ENCODE measurements around the gene S100PBP.

DNA sequence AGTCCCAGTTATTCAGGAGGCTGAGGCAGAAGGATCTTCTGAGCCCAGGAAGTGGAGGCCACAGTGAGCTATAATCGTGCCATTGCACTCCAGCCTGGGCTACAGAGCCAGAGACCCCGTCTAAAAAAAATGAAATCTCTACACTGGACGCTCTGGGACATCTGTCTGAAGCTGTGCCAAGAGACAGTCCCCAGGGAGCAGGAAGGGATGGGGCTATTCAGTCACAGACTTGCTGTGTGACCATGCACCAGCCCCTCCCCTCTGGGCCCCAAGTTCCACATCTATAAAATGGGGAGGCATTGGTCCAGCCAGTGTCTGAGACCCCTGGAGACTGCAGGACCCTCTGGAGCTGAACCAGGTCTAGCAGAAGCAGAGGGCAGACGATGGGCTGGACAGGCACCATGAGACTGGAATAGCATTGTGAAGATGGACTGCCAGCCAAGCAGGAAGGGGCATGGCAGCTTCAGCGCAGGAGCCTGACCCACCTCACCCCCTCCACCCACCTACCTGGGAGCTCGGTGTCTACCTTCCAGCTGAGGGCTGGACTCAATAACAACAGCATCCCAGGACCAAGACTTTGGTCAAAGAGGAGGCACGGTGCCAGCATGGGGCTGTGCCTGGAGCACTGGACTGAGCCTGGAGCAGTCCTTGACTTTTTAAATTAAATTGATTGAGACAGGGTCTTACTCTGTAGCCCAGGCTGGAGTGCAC, 82.3 kb downstream of the S100PBP start:
- no peak for TF ChIP-seq EZH2phosphoT487 (IDR thresholded peaks at IDR 0.05; ENCODE audit: borderline replicate concordance, low read depth)
- TF ChIP-seq, protein P1, sequence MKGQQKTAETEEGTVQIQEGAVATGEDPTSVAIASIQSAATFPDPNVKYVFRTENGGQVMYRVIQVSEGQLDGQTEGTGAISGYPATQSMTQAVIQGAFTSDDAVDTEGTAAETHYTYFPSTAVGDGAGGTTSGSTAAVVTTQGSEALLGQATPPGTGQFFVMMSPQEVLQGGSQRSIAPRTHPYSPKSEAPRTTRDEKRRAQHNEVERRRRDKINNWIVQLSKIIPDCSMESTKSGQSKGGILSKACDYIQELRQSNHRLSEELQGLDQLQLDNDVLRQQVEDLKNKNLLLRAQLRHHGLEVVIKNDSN (IDR thresholded peaks at IDR 0.05; ENCODE audit: borderline replicate concordance, low read depth) = no peak
- TF ChIP-seq, protein P2, sequence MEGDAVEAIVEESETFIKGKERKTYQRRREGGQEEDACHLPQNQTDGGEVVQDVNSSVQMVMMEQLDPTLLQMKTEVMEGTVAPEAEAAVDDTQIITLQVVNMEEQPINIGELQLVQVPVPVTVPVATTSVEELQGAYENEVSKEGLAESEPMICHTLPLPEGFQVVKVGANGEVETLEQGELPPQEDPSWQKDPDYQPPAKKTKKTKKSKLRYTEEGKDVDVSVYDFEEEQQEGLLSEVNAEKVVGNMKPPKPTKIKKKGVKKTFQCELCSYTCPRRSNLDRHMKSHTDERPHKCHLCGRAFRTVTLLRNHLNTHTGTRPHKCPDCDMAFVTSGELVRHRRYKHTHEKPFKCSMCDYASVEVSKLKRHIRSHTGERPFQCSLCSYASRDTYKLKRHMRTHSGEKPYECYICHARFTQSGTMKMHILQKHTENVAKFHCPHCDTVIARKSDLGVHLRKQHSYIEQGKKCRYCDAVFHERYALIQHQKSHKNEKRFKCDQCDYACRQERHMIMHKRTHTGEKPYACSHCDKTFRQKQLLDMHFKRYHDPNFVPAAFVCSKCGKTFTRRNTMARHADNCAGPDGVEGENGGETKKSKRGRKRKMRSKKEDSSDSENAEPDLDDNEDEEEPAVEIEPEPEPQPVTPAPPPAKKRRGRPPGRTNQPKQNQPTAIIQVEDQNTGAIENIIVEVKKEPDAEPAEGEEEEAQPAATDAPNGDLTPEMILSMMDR (IDR thresholded peaks at IDR 0.05) = no peak
- no peak for TF ChIP-seq FOXJ3 (CRISPR knock-in tag; IDR thresholded peaks at IDR 0.05)
- no peak for TF ChIP-seq TEAD4 (IDR thresholded peaks at IDR 0.05; ENCODE audit: borderline replicate concordance, insufficient read depth)
- TF ChIP-seq RFX5 (IDR thresholded peaks at IDR 0.05; ENCODE audit: low read length) = no peak
- TF ChIP-seq POLR2AphosphoS5 (IDR thresholded peaks at IDR 0.05; ENCODE audit: low read depth, low read length) = no peak
- TF ChIP-seq EP300 (IDR thresholded peaks at IDR 0.05; ENCODE audit: borderline replicate concordance in 1 of 2, low read depth in 1 of 2, low read length in 1 of 2) = no peak
- TF ChIP-seq SMC3 (IDR thresholded peaks at IDR 0.05; ENCODE audit: low read depth, low read length) = no peak
- TF ChIP-seq GATA2 (CRISPR knock-in tag; IDR thresholded peaks at IDR 0.05) = no peak
- no peak for TF ChIP-seq YY1 (IDR thresholded peaks at IDR 0.05; ENCODE audit: low read depth)
- no peak for TF ChIP-seq MXI1 (IDR thresholded peaks at IDR 0.05; ENCODE audit: low read depth, low read length)

Data from SK-N-SH (cell line).